HEK293 (cell line): ENCODE data around the gene CLIP3.

ENCODE experiments used
- CTCF ChIA-PET: fragments of 350-600 bp; formaldehyde crosslinking; extraction: SDS; loops from one replicate; lab custom pipeline; 2021; ENCODE audit warnings: antibody characterized with exemption; lab: Yijun Ruan, JAX
- POLR2A ChIA-PET: fragments of 300-600 bp; formaldehyde crosslinking; extraction: SDS; loops from one replicate; lab custom pipeline; 2020; ENCODE audit warnings: antibody characterized with exemption, inconsistent platforms; lab: Yijun Ruan, JAX
- H3K27ac ChIP-seq: fragments of 200-500 bp; sonication (Bioruptor generic); 2 replicates; pipeline ENCODE4 v1.5.1; 2014; ENCODE audit warnings: low read depth, low read length, control low read depth, inconsistent platforms; ENCODE audit errors: extremely low read depth
- H3K36me3 ChIP-seq, 2 experiments: fragments of 200-500 bp in 1 of 2; sonication (Bioruptor generic) in 1 of 2; 1 replicate in 1 of 2; 2 replicates in 1 of 2; pipeline ENCODE4 v1.5.1; 2014 to 2017; ENCODE audit warnings: inconsistent platforms in 2 of 2, low read length in 2 of 2; ENCODE audit not compliant: control insufficient read depth in 2 of 2, insufficient read depth in 1 of 2
- H3K4me1 ChIP-seq: fragments of 200-500 bp; sonication (Bioruptor generic); 2 replicates; pipeline ENCODE4 v1.5.1; 2014; ENCODE audit warnings: mild to moderate bottlenecking, low read length, inconsistent platforms; ENCODE audit not compliant: control insufficient read depth, insufficient read depth
- H3K4me3 ChIP-seq: 2 replicates; pipeline ENCODE4 v1.5.1; 2011; ENCODE audit warnings: low read depth, mild to moderate bottlenecking, control low read depth, low read length, moderate library complexity
- H3K9me3 ChIP-seq: fragments of 200-500 bp; sonication (Bioruptor generic); 2 replicates; pipeline ENCODE4 v1.5.1; 2014; ENCODE audit warnings: low read depth, low read length, inconsistent platforms; ENCODE audit not compliant: control insufficient read depth, insufficient read depth
- HOXC10 ChIP-seq: sonication (generic); formaldehyde crosslinking; IDR thresholded peaks from 2 replicates; pipeline ENCODE4 v1.8.1; 2023; ENCODE audit warnings: mild to moderate bottlenecking, missing genetic modification reagents
- KLF8 ChIP-seq: fragments of 450-650 bp; formaldehyde crosslinking; IDR thresholded peaks from 2 replicates; pipeline ENCODE4 v1.5.1; 2016; ENCODE audit warnings: missing biosample characterization, missing genetic modification characterization
- PATZ1 ChIP-seq: fragments of 450-650 bp; formaldehyde crosslinking; IDR thresholded peaks from 2 replicates; pipeline ENCODE4 v1.5.1; 2016; ENCODE audit warnings: missing biosample characterization, missing genetic modification characterization
- REPIN1 ChIP-seq: fragments of 450-650 bp; formaldehyde crosslinking; IDR thresholded peaks from 2 replicates; pipeline ENCODE4 v1.5.1; 2017; ENCODE audit warnings: missing biosample characterization, missing genetic modification characterization, low read depth
- SP2 ChIP-seq: fragments of 450-650 bp; formaldehyde crosslinking; IDR thresholded peaks from 2 replicates; pipeline ENCODE4 v1.5.1; 2016; ENCODE audit warnings: missing biosample characterization, missing genetic modification characterization
- SP7 ChIP-seq: fragments of 450-650 bp; formaldehyde crosslinking; IDR thresholded peaks from 2 replicates; pipeline ENCODE4 v1.5.1; 2016; ENCODE audit warnings: missing biosample characterization, missing genetic modification characterization
- TSHZ1 ChIP-seq: fragments of 450-650 bp; formaldehyde crosslinking; IDR thresholded peaks from 2 replicates; pipeline ENCODE4 v1.5.1; 2016; ENCODE audit warnings: missing biosample characterization, missing genetic modification characterization, borderline replicate concordance
- WT1 ChIP-seq: fragments of 450-650 bp; formaldehyde crosslinking; IDR thresholded peaks from 2 replicates; pipeline ENCODE4 v1.5.1; 2016; ENCODE audit warnings: missing biosample characterization, missing genetic modification characterization
- ZFP69B ChIP-seq: fragments of 450-650 bp; formaldehyde crosslinking; IDR thresholded peaks from 2 replicates; pipeline ENCODE4 v1.5.1; 2016; ENCODE audit warnings: missing biosample characterization, missing genetic modification characterization
- ZNF10 ChIP-seq: fragments of 450-650 bp; formaldehyde crosslinking; IDR thresholded peaks from 2 replicates; pipeline ENCODE4 v1.5.1; 2017; ENCODE audit warnings: missing biosample characterization, missing genetic modification characterization
- ZNF133 ChIP-seq: fragments of 450-650 bp; formaldehyde crosslinking; IDR thresholded peaks from 2 replicates; pipeline ENCODE4 v1.5.1; 2016; ENCODE audit warnings: missing biosample characterization, missing genetic modification characterization
- ZNF138 ChIP-seq: fragments of 450-650 bp; formaldehyde crosslinking; IDR thresholded peaks from 2 replicates; pipeline ENCODE4 v1.5.1; 2016; ENCODE audit warnings: missing biosample characterization, missing genetic modification characterization, borderline replicate concordance
- ZNF140 ChIP-seq: fragments of 450-650 bp; formaldehyde crosslinking; IDR thresholded peaks from 2 replicates; pipeline ENCODE4 v1.5.1; 2016; ENCODE audit warnings: missing biosample characterization, missing genetic modification characterization
- ZNF362 ChIP-seq: fragments of 450-650 bp; formaldehyde crosslinking; IDR thresholded peaks from 2 replicates; pipeline ENCODE4 v1.5.1; 2016; ENCODE audit warnings: missing biosample characterization, missing genetic modification characterization
- ZNF501 ChIP-seq: fragments of 450-650 bp; formaldehyde crosslinking; IDR thresholded peaks from 2 replicates; pipeline ENCODE4 v1.5.1; 2016; ENCODE audit warnings: missing biosample characterization, missing genetic modification characterization
- ZNF549 ChIP-seq: fragments of 450-650 bp; IDR thresholded peaks from 2 replicates; pipeline ENCODE4 v1.5.1; 2018; ENCODE audit warnings: missing biosample characterization, missing genetic modification characterization, mild to moderate bottlenecking, inconsistent platforms, moderate library complexity
- ZNF596 ChIP-seq: fragments of 450-650 bp; IDR thresholded peaks from 2 replicates; pipeline ENCODE4 v1.5.0; 2018; ENCODE audit warnings: missing biosample characterization, mild to moderate bottlenecking, missing genetic modification characterization, moderate library complexity
- ZNF610 ChIP-seq: fragments of 450-650 bp; formaldehyde crosslinking; IDR thresholded peaks from 2 replicates; pipeline ENCODE4 v1.5.1; 2016; ENCODE audit warnings: missing biosample characterization, missing genetic modification characterization, borderline replicate concordance
- ZNF623 ChIP-seq: fragments of 450-650 bp; formaldehyde crosslinking; IDR thresholded peaks from 2 replicates; pipeline ENCODE4 v1.5.1; 2016; ENCODE audit warnings: missing biosample characterization, missing genetic modification characterization
- ZNF768 ChIP-seq: fragments of 450-650 bp; formaldehyde crosslinking; IDR thresholded peaks from 2 replicates; pipeline ENCODE4 v1.5.1; 2018; ENCODE audit warnings: missing biosample characterization, mild to moderate bottlenecking, missing genetic modification characterization
- TF ChIP-seq, protein P1 (sequence below): fragments of 450-650 bp; formaldehyde crosslinking; IDR thresholded peaks from 2 replicates; pipeline ENCODE4 v1.5.1; 2016; ENCODE audit warnings: missing biosample characterization, missing genetic modification characterization
- TF ChIP-seq, protein P2 (sequence below): fragments of 450-650 bp; formaldehyde crosslinking; IDR thresholded peaks from 2 replicates; pipeline ENCODE4 v1.5.1; 2016; ENCODE audit warnings: missing biosample characterization, missing genetic modification characterization, low read depth
- TF ChIP-seq, protein P3 (sequence below): fragments of 450-650 bp; formaldehyde crosslinking; IDR thresholded peaks from 2 replicates; pipeline ENCODE4 v1.5.1; 2016; ENCODE audit warnings: missing biosample characterization, missing genetic modification characterization

CLIP3 gene

DNA sequence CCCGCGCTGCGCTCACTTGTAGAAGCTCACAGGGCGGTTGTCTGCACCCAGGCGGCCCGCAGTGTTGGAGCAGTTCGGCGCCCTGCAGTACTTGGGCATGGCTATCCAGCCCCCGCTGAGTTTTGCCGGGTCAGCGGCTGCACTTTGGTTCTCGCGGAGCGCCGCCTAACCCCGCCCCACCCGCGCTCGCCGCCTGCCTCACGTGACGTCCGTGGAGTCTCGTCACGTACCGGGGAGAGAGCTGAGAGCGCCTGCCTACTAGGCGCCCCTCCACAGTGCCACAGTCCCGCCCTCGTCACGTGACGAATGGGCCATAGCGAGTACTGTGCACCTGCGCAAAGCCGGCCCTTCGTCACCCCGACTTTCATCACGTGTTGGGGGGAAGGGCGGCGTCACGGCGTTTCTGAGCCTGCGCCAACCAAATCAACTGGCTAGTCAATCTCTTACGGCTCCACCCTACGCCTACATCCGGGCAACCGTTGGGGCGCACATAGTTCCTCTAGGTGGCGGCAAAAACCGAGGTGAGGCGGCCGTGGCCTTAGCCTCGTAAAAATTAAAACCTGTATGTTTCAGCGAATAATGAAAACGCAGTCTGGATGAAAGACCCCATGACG lies 21.6 kb upstream of the CLIP3 start, which contains the start of gene THAP8 (continued):
- TF ChIP-seq ZNF138 (tag by site-specific recombination) (no peak), ZNF10 (tag by site-specific recombination) (peak; percentile 68; the same call in 1 of the 2 replicates), REPIN1 (tag by site-specific recombination) (peak; percentile 86; the same call in 1 of the 2 replicates), ZNF549 (tag by site-specific recombination) (no peak), SP2 (tag by site-specific recombination) (peak; percentile 94), ZNF768 (tag by site-specific recombination) (no peak), ZNF362 (tag by site-specific recombination) (no peak), WT1 (tag by site-specific recombination) (peak; percentile 68), ZNF610 (peak; percentile 97)
- TF ChIP-seq, protein P1, sequence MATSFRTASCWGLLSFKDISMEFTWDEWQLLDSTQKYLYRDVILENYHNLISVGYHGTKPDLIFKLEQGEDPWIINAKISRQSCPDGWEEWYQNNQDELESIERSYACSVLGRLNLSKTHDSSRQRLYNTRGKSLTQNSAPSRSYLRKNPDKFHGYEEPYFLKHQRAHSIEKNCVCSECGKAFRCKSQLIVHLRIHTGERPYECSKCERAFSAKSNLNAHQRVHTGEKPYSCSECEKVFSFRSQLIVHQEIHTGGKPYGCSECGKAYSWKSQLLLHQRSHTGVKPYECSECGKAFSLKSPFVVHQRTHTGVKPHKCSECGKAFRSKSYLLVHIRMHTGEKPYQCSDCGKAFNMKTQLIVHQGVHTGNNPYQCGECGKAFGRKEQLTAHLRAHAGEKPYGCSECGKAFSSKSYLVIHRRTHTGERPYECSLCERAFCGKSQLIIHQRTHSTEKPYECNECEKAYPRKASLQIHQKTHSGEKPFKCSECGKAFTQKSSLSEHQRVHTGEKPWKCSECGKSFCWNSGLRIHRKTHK (tag by site-specific recombination) = no peak

GRCh38 chr19:36051637-36052036 lies 19.0 kb upstream of the CLIP3 start:
- H3K4me1 ChIP-seq = peaks cover 28% of the 10 kb centered on the region
- H3K27ac ChIP-seq = peak overlapping the region; percentile 28; the same call in 1 of the 2 replicates
- ChIA-PET POLR2A (interaction anchor here (0.6 kb wide), 1 partner anchor 1834 kb away, joined by 6 read pairs; no protein-coding TSS in a partner anchor), CTCF (interaction anchor here (0.5 to 1.8 kb wide), 5 partner anchors 10 to 173 kb away, joined by 3 to 6 read pairs (median 4); no protein-coding TSS in a partner anchor)
- H3K9me3 ChIP-seq = no peaks in the 10 kb centered on the region; the same call in 1 of the 2 replicates
- H3K36me3 ChIP-seq = peaks cover 3 to 48% of the 10 kb centered on the region in 2 experiments
- no peak overlapping the region for H3K4me3 ChIP-seq
- TF ChIP-seq ZFP69B (no peak), TSHZ1 (tag by site-specific recombination) (no peak), HOXC10 (no peak), ZNF133 (tag by site-specific recombination) (no peak), SP7 (tag by site-specific recombination) (0 out of 2 replicates have a peak, but pooled peaks have one; percentile 28), ZNF140 (tag by site-specific recombination) (no peak), ZNF362 (tag by site-specific recombination) (peak; percentile 63; the same call in 1 of the 2 replicates), PATZ1 (tag by site-specific recombination) (no peak), ZNF623 (no peak), ZNF501 (tag by site-specific recombination) (no peak), KLF8 (no peak; the same call in 1 of the 2 replicates), ZNF596 (tag by site-specific recombination) (no peak)
- TF ChIP-seq, protein P2, sequence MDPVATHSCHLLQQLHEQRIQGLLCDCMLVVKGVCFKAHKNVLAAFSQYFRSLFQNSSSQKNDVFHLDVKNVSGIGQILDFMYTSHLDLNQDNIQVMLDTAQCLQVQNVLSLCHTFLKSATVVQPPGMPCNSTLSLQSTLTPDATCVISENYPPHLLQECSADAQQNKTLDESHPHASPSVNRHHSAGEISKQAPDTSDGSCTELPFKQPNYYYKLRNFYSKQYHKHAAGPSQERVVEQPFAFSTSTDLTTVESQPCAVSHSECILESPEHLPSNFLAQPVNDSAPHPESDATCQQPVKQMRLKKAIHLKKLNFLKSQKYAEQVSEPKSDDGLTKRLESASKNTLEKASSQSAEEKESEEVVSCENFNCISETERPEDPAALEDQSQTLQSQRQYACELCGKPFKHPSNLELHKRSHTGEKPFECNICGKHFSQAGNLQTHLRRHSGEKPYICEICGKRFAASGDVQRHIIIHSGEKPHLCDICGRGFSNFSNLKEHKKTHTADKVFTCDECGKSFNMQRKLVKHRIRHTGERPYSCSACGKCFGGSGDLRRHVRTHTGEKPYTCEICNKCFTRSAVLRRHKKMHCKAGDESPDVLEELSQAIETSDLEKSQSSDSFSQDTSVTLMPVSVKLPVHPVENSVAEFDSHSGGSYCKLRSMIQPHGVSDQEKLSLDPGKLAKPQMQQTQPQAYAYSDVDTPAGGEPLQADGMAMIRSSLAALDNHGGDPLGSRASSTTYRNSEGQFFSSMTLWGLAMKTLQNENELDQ (tag by site-specific recombination) = no peak
- TF ChIP-seq, protein P3, sequence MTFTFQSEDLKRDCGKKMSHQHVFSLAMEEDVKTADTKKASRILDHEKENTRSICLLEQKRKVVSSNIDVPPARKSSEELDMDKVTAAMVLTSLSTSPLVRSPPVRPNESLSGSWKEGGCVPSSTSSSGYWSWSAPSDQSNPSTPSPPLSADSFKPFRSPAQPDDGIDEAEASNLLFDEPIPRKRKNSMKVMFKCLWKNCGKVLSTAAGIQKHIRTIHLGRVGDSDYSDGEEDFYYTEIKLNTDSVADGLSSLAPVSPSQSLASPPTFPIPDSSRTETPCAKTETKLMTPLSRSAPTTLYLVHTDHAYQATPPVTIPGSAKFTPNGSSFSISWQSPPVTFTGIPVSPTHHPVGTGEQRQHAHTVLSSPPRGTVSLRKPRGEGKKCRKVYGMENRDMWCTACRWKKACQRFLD = no peak
